ENCODE measurements around the gene SBK2.
"Not testable (repeated sequence)": the region's sequence is repeated elsewhere in the genome, so short reads cannot be mapped to it uniquely, and the experiment has no call there.

Gene SBK2

GRCh38 chr19:55543567-55543966, 6.6 kb upstream of the SBK2 start:
- Histone ChIP-seq H3K9me3 (ENCODE audit: control insufficient read depth in 1 of 2, low read length in 2 of 2) (no peaks in the 10 kb centered on the region), H3K4me1 (ENCODE audit: control insufficient read depth in 1 of 2, insufficient read depth in 2 of 2, low read length in 2 of 2) (peaks cover 0 to 13% of the 10 kb centered on the region in 2 donors), H3K4me3 (ENCODE audit: low read depth in 1 of 2, low read length in 2 of 2) (no peak overlapping the region), H3K27me3 (ENCODE audit: low read depth, low read length) (no peaks in the 10 kb centered on the region), H3K27ac (ENCODE audit: low read length) (no peak overlapping the region), H3K36me3 (ENCODE audit: control insufficient read depth in 1 of 2, insufficient read depth in 2 of 2, low read length in 2 of 2) (no peaks in the 10 kb centered on the region)

- H3K4me1 ChIP-seq (ENCODE audit: control insufficient read depth in 1 of 2, insufficient read depth in 2 of 2, low read length in 2 of 2): peaks cover 0 to 13% of the 10 kb centered on the region in 2 donors
- no peaks in the 10 kb centered on the region for H3K27me3 ChIP-seq (ENCODE audit: low read depth, low read length)
- H3K9me3 ChIP-seq (ENCODE audit: control insufficient read depth in 1 of 2, low read length in 2 of 2): no peaks in the 10 kb centered on the region
- no peaks in the 10 kb centered on the region for H3K36me3 ChIP-seq (ENCODE audit: control insufficient read depth in 1 of 2, insufficient read depth in 2 of 2, low read length in 2 of 2)
- no peak overlapping the region for H3K27ac ChIP-seq (ENCODE audit: low read length)
- H3K4me3 ChIP-seq (ENCODE audit: low read depth in 1 of 2, low read length in 2 of 2): no peak overlapping the region
These were observed 5.4 kb upstream of the SBK2 start for GRCh38 chr19:55542292-55542855.

GRCh38 chr19:55541091-55541490, 4.2 kb upstream of the SBK2 start:
- peaks cover 0 to 8% of the 10 kb centered on the region in 2 donors for H3K4me1 ChIP-seq (ENCODE audit: control insufficient read depth in 1 of 2, insufficient read depth in 2 of 2, low read length in 2 of 2)
- no peaks in the 10 kb centered on the region for H3K27me3 ChIP-seq (ENCODE audit: low read depth, low read length)
- H3K36me3 ChIP-seq (ENCODE audit: control insufficient read depth in 1 of 2, insufficient read depth in 2 of 2, low read length in 2 of 2): no peaks in the 10 kb centered on the region
- no peaks in the 10 kb centered on the region for H3K9me3 ChIP-seq (ENCODE audit: control insufficient read depth in 1 of 2, low read length in 2 of 2)
- no peak overlapping the region for H3K27ac ChIP-seq (ENCODE audit: low read length)
- H3K4me3 ChIP-seq (ENCODE audit: low read depth in 1 of 2, low read length in 2 of 2): no peak overlapping the region

GRCh38 chr19:55540619-55541018, 3.7 kb upstream of the SBK2 start:
- no peaks in the 10 kb centered on the region for H3K36me3 ChIP-seq (ENCODE audit: control insufficient read depth in 1 of 2, insufficient read depth in 2 of 2, low read length in 2 of 2)

GRCh38 chr19:55539090-55539984, 2.4 kb upstream of the SBK2 start:
- Histone ChIP-seq H3K4me1 (ENCODE audit: control insufficient read depth in 1 of 2, insufficient read depth in 2 of 2, low read length in 2 of 2) (no peaks in the 10 kb centered on the region), H3K4me3 (ENCODE audit: low read depth in 1 of 2, low read length in 2 of 2) (no peak overlapping the region), H3K9me3 (ENCODE audit: control insufficient read depth in 1 of 2, low read length in 2 of 2) (no peaks in the 10 kb centered on the region), H3K27ac (ENCODE audit: low read length) (no peak overlapping the region), H3K36me3 (ENCODE audit: control insufficient read depth in 1 of 2, insufficient read depth in 2 of 2, low read length in 2 of 2) (no peaks in the 10 kb centered on the region), H3K27me3 (ENCODE audit: low read depth, low read length) (no peaks in the 10 kb centered on the region)

More at GRCh38 chr19:55540619-55541018, 3.7 kb upstream of the SBK2 start:
- H3K27ac ChIP-seq (ENCODE audit: low read length): no peak overlapping the region
- no peaks in the 10 kb centered on the region for H3K27me3 ChIP-seq (ENCODE audit: low read depth, low read length)
- H3K4me3 ChIP-seq (ENCODE audit: low read depth in 1 of 2, low read length in 2 of 2): no peak overlapping the region
- H3K4me1 ChIP-seq (ENCODE audit: control insufficient read depth in 1 of 2, insufficient read depth in 2 of 2, low read length in 2 of 2): peaks cover 0 to 4% of the 10 kb centered on the region in 2 donors
- H3K9me3 ChIP-seq (ENCODE audit: control insufficient read depth in 1 of 2, low read length in 2 of 2): no peaks in the 10 kb centered on the region

GRCh38 chr19:55538132-55538531, 1.2 kb upstream of the SBK2 start:
- H3K27me3 ChIP-seq (ENCODE audit: low read depth, low read length): no peaks in the 10 kb centered on the region
- no peaks in the 10 kb centered on the region for H3K36me3 ChIP-seq (ENCODE audit: control insufficient read depth in 1 of 2, insufficient read depth in 2 of 2, low read length in 2 of 2)
- H3K4me1 ChIP-seq (ENCODE audit: control insufficient read depth in 1 of 2, insufficient read depth in 2 of 2, low read length in 2 of 2): no peaks in the 10 kb centered on the region
- H3K9me3 ChIP-seq (ENCODE audit: control insufficient read depth in 1 of 2, low read length in 2 of 2): no peaks in the 10 kb centered on the region
- H3K4me3 ChIP-seq (ENCODE audit: low read depth in 1 of 2, low read length in 2 of 2): no peak overlapping the region
- H3K27ac ChIP-seq (ENCODE audit: low read length): no peak overlapping the region

- Histone ChIP-seq H3K4me1 (ENCODE audit: control insufficient read depth in 1 of 2, insufficient read depth in 2 of 2, low read length in 2 of 2) (no peaks in the 10 kb centered on the region), H3K9me3 (ENCODE audit: control insufficient read depth in 1 of 2, low read length in 2 of 2) (no peaks in the 10 kb centered on the region), H3K4me3 (ENCODE audit: low read depth in 1 of 2, low read length in 2 of 2) (no peak overlapping the region), H3K27ac (ENCODE audit: low read length) (no peak overlapping the region), H3K36me3 (ENCODE audit: control insufficient read depth in 1 of 2, insufficient read depth in 2 of 2, low read length in 2 of 2) (no peaks in the 10 kb centered on the region), H3K27me3 (ENCODE audit: low read depth, low read length) (no peaks in the 10 kb centered on the region)
These were observed 793 bp upstream of the SBK2 start for GRCh38 chr19:55537741-55538111.

GRCh38 chr19:55536366-55536765, 567 bp downstream of the SBK2 start:
- H3K9me3 ChIP-seq (ENCODE audit: control insufficient read depth in 1 of 2, low read length in 2 of 2): no peaks in the 10 kb centered on the region
- H3K27ac ChIP-seq (ENCODE audit: low read length): no peak overlapping the region
- H3K36me3 ChIP-seq (ENCODE audit: control insufficient read depth in 1 of 2, insufficient read depth in 2 of 2, low read length in 2 of 2): no peaks in the 10 kb centered on the region
- H3K4me1 ChIP-seq (ENCODE audit: control insufficient read depth in 1 of 2, insufficient read depth in 2 of 2, low read length in 2 of 2): no peaks in the 10 kb centered on the region
- no peak overlapping the region for H3K4me3 ChIP-seq (ENCODE audit: low read depth in 1 of 2, low read length in 2 of 2)
- no peaks in the 10 kb centered on the region for H3K27me3 ChIP-seq (ENCODE audit: low read depth, low read length)

GRCh38 chr19:55535965-55536350, 975 bp downstream of the SBK2 start:
- H3K9me3 ChIP-seq (ENCODE audit: control insufficient read depth in 1 of 2, low read length in 2 of 2): no peaks in the 10 kb centered on the region
- H3K4me3 ChIP-seq (ENCODE audit: low read depth in 1 of 2, low read length in 2 of 2): no peak overlapping the region
- H3K4me1 ChIP-seq (ENCODE audit: control insufficient read depth in 1 of 2, insufficient read depth in 2 of 2, low read length in 2 of 2): no peaks in the 10 kb centered on the region
- H3K27ac ChIP-seq (ENCODE audit: low read length): no peak overlapping the region
- H3K27me3 ChIP-seq (ENCODE audit: low read depth, low read length): no peaks in the 10 kb centered on the region
- no peaks in the 10 kb centered on the region for H3K36me3 ChIP-seq (ENCODE audit: control insufficient read depth in 1 of 2, insufficient read depth in 2 of 2, low read length in 2 of 2)

- Histone ChIP-seq H3K36me3 (ENCODE audit: control insufficient read depth in 1 of 2, insufficient read depth in 2 of 2, low read length in 2 of 2) (no peaks in the 10 kb centered on the region), H3K27me3 (ENCODE audit: low read depth, low read length) (no peaks in the 10 kb centered on the region), H3K4me3 (ENCODE audit: low read depth in 1 of 2, low read length in 2 of 2) (no peak overlapping the region), H3K27ac (ENCODE audit: low read length) (no peak overlapping the region), H3K4me1 (ENCODE audit: control insufficient read depth in 1 of 2, insufficient read depth in 2 of 2, low read length in 2 of 2) (no peaks in the 10 kb centered on the region), H3K9me3 (ENCODE audit: control insufficient read depth in 1 of 2, low read length in 2 of 2) (no peaks in the 10 kb centered on the region)
These were observed 1.6 kb downstream of the SBK2 start for GRCh38 chr19:55535173-55535964.

GRCh38 chr19:55534280-55534679, 2.7 kb downstream of the SBK2 start:
- H3K9me3 ChIP-seq (ENCODE audit: control insufficient read depth in 1 of 2, low read length in 2 of 2); H3K4me1 ChIP-seq (ENCODE audit: control insufficient read depth in 1 of 2, insufficient read depth in 2 of 2, low read length in 2 of 2); H3K27me3 ChIP-seq (ENCODE audit: low read depth, low read length); H3K4me3 ChIP-seq (ENCODE audit: low read depth in 1 of 2, low read length in 2 of 2); H3K27ac ChIP-seq (ENCODE audit: low read length); H3K36me3 ChIP-seq (ENCODE audit: control insufficient read depth in 1 of 2, insufficient read depth in 2 of 2, low read length in 2 of 2): not testable (repeated sequence)

All from muscle layer of duodenum (tissue), 2 donors.